SK-N-SH treated with all-trans-retinoic acid at 6 μM for 48 hours (cell line): ENCODE data around the gene CNTNAP2.

ENCODE experiments used
- ESRRG ChIP-seq: fragments of 250-450 bp; sonication (Bioruptor Pico); IDR thresholded peaks from 2 replicates; pipeline ENCODE4 v1.6.1; 2021; ENCODE audit warnings: mild to moderate bottlenecking
- PPARA ChIP-seq: fragments of 250-450 bp; sonication (Bioruptor Pico); IDR thresholded peaks from 2 replicates; pipeline ENCODE4 v1.5.0; 2020; ENCODE audit warnings: mild to moderate bottlenecking, borderline replicate concordance
- RARB ChIP-seq: fragments of 250-450 bp; sonication (Bioruptor Pico); IDR thresholded peaks from 2 replicates; pipeline ENCODE4 v1.8.0; 2021; ENCODE audit warnings: mild to moderate bottlenecking, moderate library complexity
- SNAI2 ChIP-seq: fragments of 250-450 bp; sonication (Bioruptor Pico); IDR thresholded peaks from 2 replicates; pipeline ENCODE4 v1.5.0; 2020; ENCODE audit warnings: mild to moderate bottlenecking, moderate library complexity
- TOX ChIP-seq: fragments of 250-450 bp; sonication (Bioruptor Pico); IDR thresholded peaks from 2 replicates; pipeline ENCODE4 v1.8.0; 2021; ENCODE audit warnings: mild to moderate bottlenecking, moderate library complexity, borderline replicate concordance
- ZC3H10 ChIP-seq: fragments of 250-450 bp; sonication (Bioruptor Pico); IDR thresholded peaks from 2 replicates; pipeline ENCODE4 v1.5.1; 2021; ENCODE audit warnings: mild to moderate bottlenecking, moderate library complexity
- ZFP3 ChIP-seq: fragments of 250-450 bp; sonication (Bioruptor Pico); IDR thresholded peaks from 2 replicates; pipeline ENCODE4 v1.5.0; 2020; ENCODE audit warnings: mild to moderate bottlenecking, moderate library complexity
- ZFP30 ChIP-seq: fragments of 450-650 bp; formaldehyde crosslinking; IDR thresholded peaks from 2 replicates; pipeline ENCODE4 v1.5.0; 2022; ENCODE audit warnings: mild to moderate bottlenecking, moderate library complexity
- TF ChIP-seq, protein P1 (sequence below): fragments of 250-450 bp; sonication (Bioruptor Pico); IDR thresholded peaks from 2 replicates; pipeline ENCODE4 v1.5.1; 2020; ENCODE audit warnings: low read depth, mild to moderate bottlenecking, moderate library complexity
- TF ChIP-seq, protein P2 (sequence below): fragments of 250-450 bp; sonication (Bioruptor Pico); IDR thresholded peaks from 2 replicates; pipeline ENCODE4 v1.8.0; 2020; ENCODE audit warnings: mild to moderate bottlenecking, moderate library complexity, borderline replicate concordance

DNA sequence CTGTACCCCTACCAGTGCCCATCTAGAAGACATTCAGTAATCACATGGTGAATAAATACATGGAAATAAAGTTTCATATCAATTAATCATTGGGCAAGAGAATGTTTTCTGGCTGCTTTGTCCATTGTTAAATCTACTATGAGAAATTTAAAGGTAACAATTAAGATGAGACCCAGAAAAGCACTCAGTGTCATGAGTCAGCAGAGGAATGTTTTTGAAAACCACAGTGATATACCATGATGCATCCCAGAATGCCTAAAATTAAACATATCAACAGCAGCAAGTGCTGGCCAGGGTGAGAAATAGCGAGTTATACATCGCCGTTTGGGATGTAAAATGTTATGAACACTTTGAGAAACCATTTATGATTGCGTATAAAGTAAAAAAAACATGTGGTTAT, 1648.7 kb downstream of the CNTNAP2 start:
- TF ChIP-seq ZFP30 (CRISPR knock-in tag) (no peak), SNAI2 (no peak), ESRRG (CRISPR knock-in tag) (no peak), TOX (CRISPR knock-in tag) (peak; percentile 80; the same call in 1 of the 2 replicates), RARB (no peak), PPARA (CRISPR knock-in tag) (no peak), ZC3H10 (CRISPR knock-in tag) (0 out of 2 replicates have a peak, but pooled peaks have one; percentile 40), ZFP3 (no peak)
- TF ChIP-seq, protein P1, sequence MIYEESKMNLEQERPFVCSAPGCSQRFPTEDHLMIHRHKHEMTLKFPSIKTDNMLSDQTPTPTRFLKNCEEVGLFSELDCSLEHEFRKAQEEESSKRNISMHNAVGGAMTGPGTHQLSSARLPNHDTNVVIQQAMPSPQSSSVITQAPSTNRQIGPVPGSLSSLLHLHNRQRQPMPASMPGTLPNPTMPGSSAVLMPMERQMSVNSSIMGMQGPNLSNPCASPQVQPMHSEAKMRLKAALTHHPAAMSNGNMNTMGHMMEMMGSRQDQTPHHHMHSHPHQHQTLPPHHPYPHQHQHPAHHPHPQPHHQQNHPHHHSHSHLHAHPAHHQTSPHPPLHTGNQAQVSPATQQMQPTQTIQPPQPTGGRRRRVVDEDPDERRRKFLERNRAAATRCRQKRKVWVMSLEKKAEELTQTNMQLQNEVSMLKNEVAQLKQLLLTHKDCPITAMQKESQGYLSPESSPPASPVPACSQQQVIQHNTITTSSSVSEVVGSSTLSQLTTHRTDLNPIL: no peak
- TF ChIP-seq, protein P2, sequence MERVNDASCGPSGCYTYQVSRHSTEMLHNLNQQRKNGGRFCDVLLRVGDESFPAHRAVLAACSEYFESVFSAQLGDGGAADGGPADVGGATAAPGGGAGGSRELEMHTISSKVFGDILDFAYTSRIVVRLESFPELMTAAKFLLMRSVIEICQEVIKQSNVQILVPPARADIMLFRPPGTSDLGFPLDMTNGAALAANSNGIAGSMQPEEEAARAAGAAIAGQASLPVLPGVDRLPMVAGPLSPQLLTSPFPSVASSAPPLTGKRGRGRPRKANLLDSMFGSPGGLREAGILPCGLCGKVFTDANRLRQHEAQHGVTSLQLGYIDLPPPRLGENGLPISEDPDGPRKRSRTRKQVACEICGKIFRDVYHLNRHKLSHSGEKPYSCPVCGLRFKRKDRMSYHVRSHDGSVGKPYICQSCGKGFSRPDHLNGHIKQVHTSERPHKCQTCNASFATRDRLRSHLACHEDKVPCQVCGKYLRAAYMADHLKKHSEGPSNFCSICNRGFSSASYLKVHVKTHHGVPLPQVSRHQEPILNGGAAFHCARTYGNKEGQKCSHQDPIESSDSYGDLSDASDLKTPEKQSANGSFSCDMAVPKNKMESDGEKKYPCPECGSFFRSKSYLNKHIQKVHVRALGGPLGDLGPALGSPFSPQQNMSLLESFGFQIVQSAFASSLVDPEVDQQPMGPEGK (CRISPR knock-in tag): no peak
